Astrocyte of the spinal cord (primary cell): ENCODE measurements around the gene CENPM.

Experiments
- DNase-seq: peaks from one replicate; pipeline ENCODE4 v3.0.0; 2011; ENCODE audit warnings: low read depth, low spot score
- H3K4me3 ChIP-seq: 2 replicates; pipeline ENCODE4 v1.5.1; 2011; ENCODE audit warnings: low read depth, mild to moderate bottlenecking, low read length, moderate library complexity
- in situ Hi-C: cut with HindIII; loops from 2 replicates; pipeline ENCODE4 v1.10.0; 2017; ENCODE audit warnings: low sequenced_read_pairs
- TF ChIP-seq, protein P1 (sequence below): IDR thresholded peaks from 2 replicates; pipeline ENCODE4 v1.5.1; 2012; ENCODE audit warnings: low read depth, mild to moderate bottlenecking, low read length, inconsistent platforms

CENPM gene

DNA sequence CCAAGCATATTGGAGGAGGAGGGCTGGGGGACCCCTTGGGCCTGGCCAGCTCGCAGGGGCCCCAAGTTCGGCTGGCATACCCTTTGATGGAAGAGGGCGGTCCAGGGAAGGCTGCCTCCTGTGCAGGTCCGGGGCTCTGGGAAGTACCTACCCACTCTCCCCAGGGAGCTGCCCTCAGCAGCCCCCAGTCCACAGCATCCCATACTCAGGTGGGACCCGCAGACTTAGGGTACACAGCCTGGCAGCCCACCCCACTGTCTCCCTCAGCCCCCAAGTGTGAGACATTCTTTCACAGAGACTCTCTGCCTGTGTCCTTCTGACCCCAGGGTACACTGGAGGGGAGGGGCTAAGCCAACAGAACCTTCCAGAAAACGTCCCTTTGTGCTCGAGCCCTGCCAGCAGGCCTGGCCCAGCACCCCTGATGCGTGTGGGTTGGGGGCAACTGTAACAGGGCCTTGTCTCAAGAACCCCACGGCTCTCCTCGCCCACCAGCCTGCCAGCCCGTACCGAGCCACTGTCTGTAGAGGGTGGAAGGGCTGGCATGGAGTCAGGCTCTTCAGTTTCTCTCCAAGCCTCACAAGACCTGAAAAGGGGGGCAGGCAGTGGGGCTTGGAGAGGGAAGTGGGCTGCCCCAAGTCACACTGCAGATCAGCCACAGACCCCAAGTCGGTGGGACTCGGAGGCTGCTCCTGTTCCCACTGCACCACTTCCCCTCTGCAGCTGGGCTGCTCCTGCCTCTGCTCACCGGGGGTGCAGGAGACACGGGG, 13.4 kb downstream of the CENPM start:
- in situ Hi-C loops: no loop called here
- no peak for DNase-seq
- TF ChIP-seq, protein P1, sequence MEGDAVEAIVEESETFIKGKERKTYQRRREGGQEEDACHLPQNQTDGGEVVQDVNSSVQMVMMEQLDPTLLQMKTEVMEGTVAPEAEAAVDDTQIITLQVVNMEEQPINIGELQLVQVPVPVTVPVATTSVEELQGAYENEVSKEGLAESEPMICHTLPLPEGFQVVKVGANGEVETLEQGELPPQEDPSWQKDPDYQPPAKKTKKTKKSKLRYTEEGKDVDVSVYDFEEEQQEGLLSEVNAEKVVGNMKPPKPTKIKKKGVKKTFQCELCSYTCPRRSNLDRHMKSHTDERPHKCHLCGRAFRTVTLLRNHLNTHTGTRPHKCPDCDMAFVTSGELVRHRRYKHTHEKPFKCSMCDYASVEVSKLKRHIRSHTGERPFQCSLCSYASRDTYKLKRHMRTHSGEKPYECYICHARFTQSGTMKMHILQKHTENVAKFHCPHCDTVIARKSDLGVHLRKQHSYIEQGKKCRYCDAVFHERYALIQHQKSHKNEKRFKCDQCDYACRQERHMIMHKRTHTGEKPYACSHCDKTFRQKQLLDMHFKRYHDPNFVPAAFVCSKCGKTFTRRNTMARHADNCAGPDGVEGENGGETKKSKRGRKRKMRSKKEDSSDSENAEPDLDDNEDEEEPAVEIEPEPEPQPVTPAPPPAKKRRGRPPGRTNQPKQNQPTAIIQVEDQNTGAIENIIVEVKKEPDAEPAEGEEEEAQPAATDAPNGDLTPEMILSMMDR: no peak
- no peak overlapping the region for H3K4me3 ChIP-seq

DNA sequence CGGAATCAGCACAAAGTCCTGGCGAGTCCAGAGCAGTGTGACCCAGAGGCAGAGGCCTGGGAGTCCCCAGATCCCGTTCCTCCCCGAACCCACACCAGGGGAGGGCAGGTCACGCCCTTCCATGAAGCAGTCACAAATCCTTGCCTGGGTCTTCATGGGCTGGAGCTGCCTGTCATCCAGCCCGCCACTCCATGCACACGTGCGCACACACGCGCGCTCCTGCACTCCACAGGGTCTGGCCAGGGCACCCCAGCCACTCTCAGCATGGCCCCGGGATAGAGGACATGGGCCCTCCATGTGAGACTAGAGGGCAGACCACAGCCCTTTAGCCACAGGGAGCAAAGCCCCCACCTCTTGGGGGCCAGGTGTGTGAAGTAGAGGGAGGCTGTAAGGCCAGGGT, 14.6 kb downstream of the CENPM start:
- H3K4me3 ChIP-seq: no peak overlapping the region
- DNase-seq: no peak
- TF ChIP-seq, protein P1: no peak
- in situ Hi-C loops: no loop called here

DNA sequence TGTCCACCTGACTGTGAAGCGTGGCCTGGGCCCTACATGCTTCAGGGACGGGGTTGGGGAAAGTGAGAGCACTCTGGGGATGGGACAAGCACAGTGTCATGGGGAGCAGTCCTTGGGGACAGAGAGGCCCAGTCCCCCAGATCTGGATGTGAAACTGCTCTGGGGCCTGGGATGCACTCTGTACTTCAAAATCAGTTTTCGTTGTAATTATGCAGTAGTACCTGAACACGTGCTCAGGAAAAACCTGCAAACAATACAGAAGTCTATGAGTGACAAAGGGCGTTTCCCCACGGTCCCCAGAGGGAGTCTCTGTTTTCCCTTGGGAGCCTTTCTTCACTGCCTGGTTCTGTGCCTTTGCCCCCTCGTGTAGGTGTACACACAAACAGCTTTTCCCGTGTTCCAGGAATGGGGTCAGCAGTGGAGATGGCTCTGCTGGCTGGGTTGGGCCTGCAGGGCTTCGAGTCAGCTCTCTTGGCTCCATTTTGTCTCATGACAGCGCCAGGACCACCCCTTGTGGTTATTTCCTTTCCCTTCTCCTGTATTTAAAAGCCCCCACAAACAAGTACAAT, 15.2 kb downstream of the CENPM start:
- TF ChIP-seq, protein P1: no peak
- DNase-seq: no peak
- H3K4me3 ChIP-seq: no peak overlapping the region
- in situ Hi-C loops: no loop called here

DNA sequence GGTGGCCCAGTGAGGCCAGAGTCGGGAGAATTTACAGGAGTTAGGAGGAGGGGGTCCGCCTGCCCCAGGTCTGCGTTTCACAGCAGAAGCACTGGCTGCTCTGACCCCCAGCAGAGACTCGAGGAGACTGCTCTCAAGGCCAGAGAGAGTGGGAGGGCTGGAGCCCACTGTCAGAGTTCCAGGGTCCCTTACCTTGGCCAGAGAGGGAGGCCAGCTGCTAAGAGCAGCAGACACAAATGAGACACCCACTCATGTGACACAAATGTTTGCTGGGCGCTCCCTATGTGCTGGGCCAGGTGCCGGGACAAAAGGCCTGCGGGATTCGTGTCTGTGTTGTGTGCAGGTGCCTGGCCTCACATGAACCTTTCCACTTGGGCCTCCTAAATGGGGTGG, 17.5 kb downstream of the CENPM start:
- H3K4me3 ChIP-seq: no peak overlapping the region
- TF ChIP-seq, protein P1: no peak
- no peak for DNase-seq
- in situ Hi-C loops: no loop called here

DNA sequence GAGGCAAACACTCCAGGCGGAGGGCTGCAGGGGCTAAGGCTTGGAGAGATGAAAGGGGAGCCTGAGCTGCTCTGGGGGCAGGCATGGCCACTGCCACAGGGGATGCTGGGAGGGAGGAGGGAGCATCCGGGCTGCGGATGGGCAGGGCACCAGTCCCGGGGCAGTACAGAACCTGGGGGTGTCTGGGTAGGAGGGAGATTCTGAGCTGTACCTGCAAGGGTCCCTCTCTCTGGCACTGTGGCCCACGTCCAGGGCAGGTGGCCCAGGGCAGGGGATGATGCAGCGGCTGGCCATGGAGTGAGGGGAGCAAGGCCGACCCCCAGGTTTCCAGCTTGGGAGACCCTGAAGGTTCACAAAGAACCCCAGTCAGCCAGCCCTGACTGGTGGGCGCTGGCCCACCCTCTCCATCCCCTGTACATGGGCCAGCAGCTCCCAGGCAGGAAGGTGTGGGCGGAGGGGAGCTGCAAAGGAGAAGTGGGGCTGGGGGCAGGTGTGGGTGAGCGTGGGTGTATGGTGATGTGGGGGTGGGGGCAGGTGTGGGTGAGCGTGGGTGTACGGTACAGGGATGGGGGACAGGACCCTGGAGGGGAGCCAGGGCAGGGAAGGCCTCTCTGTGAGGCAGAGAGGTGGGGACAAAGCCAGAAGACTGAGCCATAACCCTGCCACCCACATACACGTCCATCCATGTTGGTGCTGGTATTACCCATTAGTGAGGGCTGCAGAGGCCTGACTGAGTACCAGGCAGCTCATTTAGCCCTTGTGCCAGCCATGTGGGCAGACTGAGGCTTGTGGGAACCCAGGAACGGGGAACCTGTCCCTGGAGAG, 18.1 kb downstream of the CENPM start:
- TF ChIP-seq, protein P1: no peak
- DNase-seq: no peak
- H3K4me3 ChIP-seq: no peak overlapping the region
- in situ Hi-C loops: no loop called here

DNA sequence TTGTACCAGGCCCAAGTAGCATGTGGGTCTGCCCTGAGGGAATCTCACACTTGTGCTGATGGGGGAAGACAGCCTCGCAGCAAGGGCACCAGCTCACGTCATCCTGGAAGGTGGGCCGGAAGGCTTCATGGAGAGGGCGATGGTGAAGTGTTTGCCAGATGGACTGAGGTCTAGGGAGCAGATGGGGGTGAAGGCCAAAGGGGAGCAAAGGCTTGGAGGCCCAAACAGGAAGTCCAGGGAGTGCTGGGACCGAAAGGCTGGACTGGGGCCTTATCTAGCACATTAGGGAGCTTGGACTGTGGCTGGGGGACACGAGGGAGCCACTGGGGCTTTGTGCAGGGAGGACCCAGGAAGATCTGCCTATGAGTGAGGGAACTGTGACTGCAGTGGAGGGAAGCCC, 19.1 kb downstream of the CENPM start:
- TF ChIP-seq, protein P1: no peak
- in situ Hi-C loops: no loop called here
- no peak for DNase-seq
- no peak overlapping the region for H3K4me3 ChIP-seq
